SK-N-MC (cell line): Measurements from ENCODE around the gene GGA3.

Experiments
- DNase-seq: peaks from one replicate; pipeline ENCODE4 v3.0.0-alpha.2; 2011; ENCODE audit warnings: low read depth, low spot score
- H3K27ac ChIP-seq: fragments of 200-600 bp; sonication (generic); 2 replicates; pipeline ENCODE4 v1.5.1; 2016; ENCODE audit warnings: mixed run types
- H3K36me3 ChIP-seq: fragments of 200-600 bp; sonication (generic); 2 replicates; pipeline ENCODE4 v1.6.1; 2017; ENCODE audit warnings: antibody characterized with exemption, low read length, mixed read lengths; ENCODE audit not compliant: insufficient read depth
- H3K4me3 ChIP-seq: fragments of 200-600 bp; sonication (generic); 2 replicates; pipeline ENCODE4 v1.5.1; 2016
- H3K9ac ChIP-seq: fragments of 200-600 bp; sonication (generic); 2 replicates; pipeline ENCODE4 v1.8.0; 2017; ENCODE audit warnings: mixed run types, mixed read lengths; ENCODE audit not compliant: insufficient read length
- H3K9me3 ChIP-seq: fragments of 200-600 bp; sonication (generic); 2 replicates; pipeline ENCODE4 v1.6.1; 2017; ENCODE audit warnings: low read depth, mild to moderate bottlenecking, antibody characterized with exemption, low read length, moderate library complexity, mixed read lengths
- EZH2 ChIP-seq: fragments of 200-600 bp; sonication (generic); IDR thresholded peaks from one replicate; pipeline ENCODE4 v1.6.1; 2017; ENCODE audit warnings: antibody characterized with exemption
- FOXP2 ChIP-seq: optimal IDR thresholded peaks from 2 replicates; pipeline ENCODE3; 2011; ENCODE audit warnings: mild to moderate bottlenecking, moderate library complexity; ENCODE audit not compliant: insufficient read depth; ENCODE audit errors: extremely low read length, control extremely low read depth
- POLR2AphosphoS5 ChIP-seq: IDR thresholded peaks from 2 replicates; pipeline ENCODE4 v1.6.1; 2012; ENCODE audit warnings: mild to moderate bottlenecking, low read depth, low read length, borderline replicate concordance

Gene GGA3

GRCh38 chr17:75241143-75241430, 20.3 kb downstream of the GGA3 start:
- Histone ChIP-seq H3K9me3 (no peaks in the 10 kb centered on the region), H3K4me3 (no peak overlapping the region), H3K27ac (no peak overlapping the region), H3K36me3 (peaks cover 84% of the 10 kb centered on the region), H3K9ac (no peak overlapping the region)
- no peak for TF ChIP-seq EZH2
- no peak for TF ChIP-seq FOXP2
- TF ChIP-seq POLR2AphosphoS5 = no peak
- no peak for DNase-seq

GRCh38 chr17:75240394-75241142, 20.8 kb downstream of the GGA3 start:
- Histone ChIP-seq H3K4me3 (no peak overlapping the region), H3K9me3 (no peaks in the 10 kb centered on the region), H3K27ac (no peak overlapping the region), H3K9ac (no peak overlapping the region), H3K36me3 (peaks cover 81% of the 10 kb centered on the region)
- TF ChIP-seq POLR2AphosphoS5 (peak; percentile 36; the same call in 1 of the 2 replicates), EZH2 (no peak)
- no peak for DNase-seq

- Histone ChIP-seq H3K36me3 (peaks cover 82% of the 10 kb centered on the region), H3K4me3 (no peak overlapping the region), H3K9me3 (no peaks in the 10 kb centered on the region), H3K27ac (no peak overlapping the region), H3K9ac (no peak overlapping the region)
- no peak for TF ChIP-seq EZH2
- TF ChIP-seq POLR2AphosphoS5 = no peak
- TF ChIP-seq FOXP2 = no peak
- DNase-seq = no peak
These were observed 21.5 kb downstream of the GGA3 start for GRCh38 chr17:75239778-75240393.

GRCh38 chr17:75239214-75239613, 22.2 kb downstream of the GGA3 start:
- Histone ChIP-seq H3K9me3 (no peaks in the 10 kb centered on the region), H3K27ac (no peak overlapping the region), H3K4me3 (no peak overlapping the region), H3K36me3 (peaks cover 83% of the 10 kb centered on the region), H3K9ac (no peak overlapping the region)
- TF ChIP-seq EZH2 (no peak), POLR2AphosphoS5 (no peak; the same call in 1 of the 2 replicates), FOXP2 (no peak)
- no peak for DNase-seq

GRCh38 chr17:75238684-75239191, 22.7 kb downstream of the GGA3 start:
- no peak for TF ChIP-seq FOXP2
- TF ChIP-seq EZH2 = no peak
- no peak; the same call in 1 of the 2 replicates for TF ChIP-seq POLR2AphosphoS5
- Histone ChIP-seq H3K4me3 (no peak overlapping the region), H3K27ac (no peak overlapping the region), H3K36me3 (peaks cover 81% of the 10 kb centered on the region), H3K9ac (no peak overlapping the region), H3K9me3 (no peaks in the 10 kb centered on the region)
- DNase-seq = no peak

GRCh38 chr17:75238020-75238580, 23.3 kb downstream of the GGA3 start:
- Histone ChIP-seq H3K27ac (no peak overlapping the region), H3K36me3 (peaks cover 77% of the 10 kb centered on the region), H3K4me3 (no peak overlapping the region), H3K9me3 (no peaks in the 10 kb centered on the region), H3K9ac (no peak overlapping the region)
- TF ChIP-seq POLR2AphosphoS5 (no peak), EZH2 (no peak), FOXP2 (no peak)
- no peak for DNase-seq

GRCh38 chr17:75237100-75238014, 24.0 kb downstream of the GGA3 start:
- Histone ChIP-seq H3K4me3 (no peak overlapping the region), H3K9me3 (no peaks in the 10 kb centered on the region), H3K27ac (no peak overlapping the region), H3K9ac (no peak overlapping the region), H3K36me3 (peaks cover 79% of the 10 kb centered on the region)
- peak; percentile 10; the same call in 1 of the 2 replicates for TF ChIP-seq POLR2AphosphoS5
- no peak for TF ChIP-seq FOXP2
- no peak for DNase-seq

GRCh38 chr17:75232786-75233185, 28.6 kb downstream of the GGA3 start:
- no peak overlapping the region for H3K9ac ChIP-seq
- peaks cover 80% of the 10 kb centered on the region for H3K36me3 ChIP-seq
- H3K4me3 ChIP-seq = no peak overlapping the region
- H3K27ac ChIP-seq = no peak overlapping the region
- no peak for TF ChIP-seq FOXP2
- no peaks in the 10 kb centered on the region for H3K9me3 ChIP-seq
- no peak for DNase-seq
